RWPE2 (cell line): ENCODE data around the gene ARMC9.

Experiments used
- ATAC-seq: fragments of 200-7000 bp; cut with Tn5 transposase; 3 replicates; pipeline ENCODE4 v1.9.1; 2021; ENCODE audit warnings: low read depth
- DNase-seq: peaks from one replicate; pipeline ENCODE4 v3.0.0-alpha.2; 2020; ENCODE audit warnings: low spot score
- H3K27ac ChIP-seq: fragments of 450-650 bp; 2 replicates; pipeline ENCODE4 v1.5.1; 2017; ENCODE audit warnings: mild to moderate bottlenecking; ENCODE audit not compliant: poor library complexity, severe bottlenecking
- H3K27me3 ChIP-seq: fragments of 250-450 bp; sonication (Bioruptor Pico); 2 replicates; pipeline ENCODE4 v1.5.1; 2021; ENCODE audit warnings: mild to moderate bottlenecking, moderate library complexity; ENCODE audit not compliant: insufficient read depth, poor library complexity, severe bottlenecking
- H3K36me3 ChIP-seq: fragments of 250-450 bp; sonication (Bioruptor Pico); 2 replicates; pipeline ENCODE4 v1.5.1; 2020; ENCODE audit warnings: low read depth, mild to moderate bottlenecking, moderate library complexity
- H3K4me1 ChIP-seq: fragments of 250-450 bp; sonication (Bioruptor Pico); 2 replicates; pipeline ENCODE4 v1.5.1; 2021; ENCODE audit warnings: mild to moderate bottlenecking, moderate library complexity; ENCODE audit not compliant: insufficient read depth, poor library complexity, severe bottlenecking
- H3K4me3 ChIP-seq: fragments of 250-450 bp; sonication (Bioruptor Pico); 2 replicates; pipeline ENCODE4 v1.5.1; 2021; ENCODE audit warnings: mild to moderate bottlenecking, moderate library complexity; ENCODE audit not compliant: severe bottlenecking
- H3K9me3 ChIP-seq: fragments of 250-450 bp; sonication (Bioruptor Pico); 2 replicates; pipeline ENCODE4 v1.5.1; 2021; ENCODE audit warnings: mild to moderate bottlenecking, moderate library complexity; ENCODE audit not compliant: severe bottlenecking
- TF ChIP-seq, protein P1 (sequence below): fragments of 450-650 bp; IDR thresholded peaks from one replicate; pipeline ENCODE4 v1.5.1; 2017; ENCODE audit warnings: mild to moderate bottlenecking, moderate library complexity; ENCODE audit not compliant: poor library complexity, severe bottlenecking

ARMC9 gene

DNA sequence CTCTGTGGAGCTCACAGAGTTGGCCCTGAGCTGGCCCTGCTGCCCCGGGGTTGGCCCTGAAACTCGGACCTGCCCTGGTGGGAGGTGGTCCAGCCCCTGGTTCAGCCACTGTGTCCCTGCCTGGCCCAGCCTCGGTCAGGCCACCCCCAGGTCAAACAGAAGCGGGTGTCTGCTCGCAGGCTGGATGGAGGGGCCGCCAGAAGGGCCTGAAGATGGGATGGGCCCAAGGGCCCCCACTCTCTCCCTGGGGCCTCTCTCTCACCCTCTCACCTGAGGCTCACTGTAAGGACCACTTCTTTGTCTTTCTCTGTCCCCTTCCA is 172.0 kb downstream of the ARMC9 start:
- DNase-seq (no peak), ATAC-seq (no peak)
- peaks cover 2% of the 10 kb centered on the region for H3K4me1 ChIP-seq
- H3K27ac ChIP-seq, result no peak overlapping the region
- no peaks in the 10 kb centered on the region for H3K36me3 ChIP-seq
- TF ChIP-seq, protein P1, sequence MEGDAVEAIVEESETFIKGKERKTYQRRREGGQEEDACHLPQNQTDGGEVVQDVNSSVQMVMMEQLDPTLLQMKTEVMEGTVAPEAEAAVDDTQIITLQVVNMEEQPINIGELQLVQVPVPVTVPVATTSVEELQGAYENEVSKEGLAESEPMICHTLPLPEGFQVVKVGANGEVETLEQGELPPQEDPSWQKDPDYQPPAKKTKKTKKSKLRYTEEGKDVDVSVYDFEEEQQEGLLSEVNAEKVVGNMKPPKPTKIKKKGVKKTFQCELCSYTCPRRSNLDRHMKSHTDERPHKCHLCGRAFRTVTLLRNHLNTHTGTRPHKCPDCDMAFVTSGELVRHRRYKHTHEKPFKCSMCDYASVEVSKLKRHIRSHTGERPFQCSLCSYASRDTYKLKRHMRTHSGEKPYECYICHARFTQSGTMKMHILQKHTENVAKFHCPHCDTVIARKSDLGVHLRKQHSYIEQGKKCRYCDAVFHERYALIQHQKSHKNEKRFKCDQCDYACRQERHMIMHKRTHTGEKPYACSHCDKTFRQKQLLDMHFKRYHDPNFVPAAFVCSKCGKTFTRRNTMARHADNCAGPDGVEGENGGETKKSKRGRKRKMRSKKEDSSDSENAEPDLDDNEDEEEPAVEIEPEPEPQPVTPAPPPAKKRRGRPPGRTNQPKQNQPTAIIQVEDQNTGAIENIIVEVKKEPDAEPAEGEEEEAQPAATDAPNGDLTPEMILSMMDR, result no peak
- no peak overlapping the region for H3K4me3 ChIP-seq
- H3K27me3 ChIP-seq, result no peaks in the 10 kb centered on the region
- H3K9me3 ChIP-seq, result no peaks in the 10 kb centered on the region

DNA sequence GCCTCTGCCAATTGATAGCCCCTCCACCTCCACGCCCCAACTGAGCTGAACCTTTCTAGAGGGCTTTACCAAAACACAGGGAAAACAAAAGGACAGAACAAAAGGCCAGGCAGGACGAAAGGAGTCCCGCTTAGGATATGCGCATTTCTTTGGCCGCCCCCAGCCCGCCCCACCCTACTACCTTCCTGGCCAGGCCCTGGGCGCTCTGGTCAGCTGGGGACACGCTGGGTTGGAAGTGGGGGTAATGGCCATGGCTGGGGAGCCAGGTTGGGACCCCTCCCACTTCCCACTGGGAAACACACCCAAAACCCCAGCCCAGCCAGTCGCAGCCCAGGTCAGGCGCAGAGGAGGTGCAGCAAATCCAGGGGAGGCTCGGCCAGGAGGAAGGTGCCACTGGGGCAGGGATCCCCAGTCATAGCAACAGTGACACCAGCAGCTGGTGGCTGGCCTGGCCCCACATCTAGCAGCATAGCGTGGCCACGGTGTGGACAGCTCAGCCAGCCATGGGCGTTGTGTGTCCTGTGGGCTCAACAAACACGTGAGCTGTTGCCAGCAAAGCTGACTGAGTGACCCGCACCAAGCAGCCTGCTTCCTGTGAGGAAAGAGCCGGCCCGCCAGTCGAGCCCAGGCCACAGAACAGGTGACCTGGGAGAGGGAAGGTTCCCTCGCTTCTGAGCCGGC is 172.5 kb downstream of the ARMC9 start:
- no peaks in the 10 kb centered on the region for H3K4me1 ChIP-seq
- no peak for DNase-seq
- TF ChIP-seq, protein P1, result no peak
- no peak for ATAC-seq
- no peak overlapping the region for H3K4me3 ChIP-seq
- no peak overlapping the region for H3K27ac ChIP-seq
- no peaks in the 10 kb centered on the region for H3K9me3 ChIP-seq
- no peaks in the 10 kb centered on the region for H3K27me3 ChIP-seq
- H3K36me3 ChIP-seq, result no peaks in the 10 kb centered on the region

DNA sequence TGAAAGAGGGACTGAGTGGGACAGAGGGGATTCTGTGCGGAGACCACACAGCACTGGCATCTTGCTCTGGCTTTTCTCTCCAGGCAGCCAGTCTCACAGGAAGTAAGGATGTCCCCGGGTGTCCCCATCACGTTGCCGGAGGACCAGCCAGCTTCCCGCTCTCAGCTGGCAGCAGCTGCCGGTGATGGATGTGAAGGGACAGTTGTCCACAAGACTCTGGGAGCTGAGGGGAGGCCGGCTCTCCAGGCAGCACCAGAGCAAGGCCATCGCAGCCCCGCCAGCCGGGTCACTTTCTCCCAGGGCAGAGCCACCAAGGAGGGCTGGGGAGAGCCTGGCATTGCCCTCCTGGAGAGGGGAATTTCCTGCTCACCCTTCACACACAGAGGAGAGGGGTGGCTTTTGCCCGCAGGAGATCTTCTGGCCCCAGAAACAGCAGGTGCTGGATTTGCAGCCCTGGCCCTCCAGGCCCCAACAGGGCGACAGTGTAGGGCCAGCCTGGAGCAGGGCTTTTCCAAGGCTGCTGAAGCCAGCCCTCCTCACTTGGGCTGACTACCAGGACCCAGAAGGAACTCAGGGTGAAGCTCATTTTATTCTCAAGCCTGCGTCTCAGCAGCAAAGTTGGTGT is 173.1 kb downstream of the ARMC9 start:
- Histone ChIP-seq H3K27ac (no peak overlapping the region), H3K27me3 (no peaks in the 10 kb centered on the region), H3K9me3 (no peaks in the 10 kb centered on the region), H3K4me3 (no peak overlapping the region), H3K4me1 (no peaks in the 10 kb centered on the region), H3K36me3 (no peaks in the 10 kb centered on the region)
- TF ChIP-seq, protein P1, result no peak
- DNase-seq, result no peak
- no peak for ATAC-seq

DNA sequence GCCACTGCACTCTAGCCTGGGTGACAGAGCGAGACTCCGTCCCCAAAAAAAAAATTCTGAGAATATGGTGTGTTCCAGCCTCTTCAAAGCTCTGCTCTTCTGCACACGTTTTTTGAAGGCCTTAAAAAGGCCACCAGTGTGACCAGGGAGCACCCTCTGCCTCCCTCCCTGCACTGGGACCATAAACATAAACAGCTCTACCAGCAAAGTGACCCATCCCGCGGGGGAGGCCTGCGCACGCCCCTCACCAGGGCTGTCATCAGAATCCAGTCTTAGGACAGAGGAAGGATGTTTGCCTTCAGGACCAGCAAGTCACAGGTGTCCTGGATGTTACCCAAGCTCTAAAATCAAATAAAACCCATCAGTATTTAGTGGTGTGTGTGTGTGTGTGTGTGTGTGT is 173.9 kb downstream of the ARMC9 start:
- Histone ChIP-seq H3K36me3 (no peaks in the 10 kb centered on the region), H3K9me3 (no peaks in the 10 kb centered on the region), H3K4me1 (no peaks in the 10 kb centered on the region), H3K4me3 (no peak overlapping the region), H3K27ac (no peak overlapping the region), H3K27me3 (no peaks in the 10 kb centered on the region)
- no peak for ATAC-seq
- no peak for DNase-seq
- TF ChIP-seq, protein P1, result no peak

DNA sequence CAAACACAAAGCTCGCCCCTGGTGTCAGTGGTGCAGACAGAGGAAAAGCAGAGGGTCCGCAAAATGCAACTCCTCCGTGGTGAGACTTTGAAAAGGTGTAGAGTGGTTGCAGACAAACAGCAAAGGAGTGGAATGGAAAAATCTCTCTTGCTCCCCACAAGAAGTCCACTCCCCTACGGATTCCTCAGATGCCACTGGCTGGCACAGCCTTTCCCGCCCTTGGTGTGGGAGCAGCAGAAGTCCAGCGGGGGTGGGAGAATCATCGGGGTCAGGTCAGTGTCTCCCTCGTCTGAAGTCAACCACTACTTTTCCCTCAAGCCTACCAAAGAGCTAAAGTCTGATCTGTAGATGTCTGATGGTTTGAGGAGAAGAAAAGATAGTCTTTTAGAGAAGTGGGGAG is 174.8 kb downstream of the ARMC9 start:
- Histone ChIP-seq H3K36me3 (no peaks in the 10 kb centered on the region), H3K4me1 (peaks cover 3% of the 10 kb centered on the region), H3K4me3 (no peak overlapping the region), H3K9me3 (no peaks in the 10 kb centered on the region), H3K27me3 (no peaks in the 10 kb centered on the region), H3K27ac (no peak overlapping the region)
- ATAC-seq (no peak), DNase-seq (no peak)
- TF ChIP-seq, protein P1, result no peak
